IMR-90 (cell line): ENCODE measurements around the gene DUS1L. TPM values are rescaled to one million over a fixed set of nuclear protein-coding genes. Genes with fewer than 3 reads are reported as not detected.

Experiments
- ATAC-seq: fragments of 200-7000 bp; cut with Tn5 transposase; 2 replicates; pipeline ENCODE4 v1.9.1; 2020; ENCODE audit warnings: low read depth, mild to moderate bottlenecking, moderate library complexity
- BruUV-seq: library from RNA; stranded (reverse); fragments of 400-500 nt; replicated peaks from 2 replicates; lab custom pipeline; 2021; lab: Mats Ljungman, UMichigan
- CTCF ChIA-PET: fragments of 300-600 bp; formaldehyde crosslinking; extraction: SDS; loops from one replicate; lab custom pipeline; 2021; ENCODE audit warnings: antibody characterized with exemption; lab: Yijun Ruan, JAX
- POLR2A ChIA-PET: fragments of 300-600 bp; sonication (Branson Sonifier 250); formaldehyde crosslinking; loops from one replicate; lab custom pipeline; 2022; ENCODE audit warnings: antibody characterized with exemption; ENCODE audit not compliant: unreplicated experiment; lab: Charles Lee
- DNase-seq: peaks from one replicate; pipeline ENCODE4 v3.0.0; 2013
- H2AFZ ChIP-seq: replicated peaks from 2 replicates; pipeline ENCODE3; 2013; ENCODE audit warnings: low read length, mild to moderate bottlenecking; ENCODE audit not compliant: poor library complexity
- H2AK5ac ChIP-seq: 2 replicates; pipeline ENCODE4 v1.6.1; 2013; ENCODE audit warnings: low read depth, low read length, inconsistent platforms
- H2AK9ac ChIP-seq: replicated peaks from 2 replicates; pipeline ENCODE3; 2013; ENCODE audit warnings: mild to moderate bottlenecking, low read depth, low read length, moderate library complexity; ENCODE audit not compliant: poor library complexity
- H2BK120ac ChIP-seq: 2 replicates; pipeline ENCODE4 v1.6.1; 2013; ENCODE audit warnings: low read depth, low read length, inconsistent platforms
- H2BK15ac ChIP-seq: 3 replicates; pipeline ENCODE4 v1.6.1; 2013; ENCODE audit warnings: low read depth, low read length, inconsistent platforms
- H2BK20ac ChIP-seq: 2 replicates; pipeline ENCODE4 v1.6.1; 2013; ENCODE audit warnings: low read depth, mild to moderate bottlenecking, inconsistent platforms, low read length, moderate library complexity
- H2BK5ac ChIP-seq: 2 replicates; pipeline ENCODE4 v1.6.1; 2013; ENCODE audit warnings: mild to moderate bottlenecking, low read depth, low read length, inconsistent platforms; ENCODE audit not compliant: poor library complexity, severe bottlenecking
- H3K14ac ChIP-seq: replicated peaks from 2 replicates; pipeline ENCODE4 v1.6.1; 2013; ENCODE audit warnings: low read depth, low read length, inconsistent platforms
- H3K18ac ChIP-seq: 2 replicates; pipeline ENCODE4 v1.6.1; 2013; ENCODE audit warnings: low read depth, low read length, control low read depth
- H3K23ac ChIP-seq: 2 replicates; pipeline ENCODE4 v1.6.1; 2013; ENCODE audit warnings: low read depth, low read length, inconsistent platforms
- H3K27ac ChIP-seq: 2 replicates; pipeline ENCODE4 v1.5.1; 2013; ENCODE audit warnings: mild to moderate bottlenecking, control low read depth, low read length; ENCODE audit not compliant: insufficient read depth
- H3K27me3 ChIP-seq: 2 replicates; pipeline ENCODE4 v1.6.1; 2013; ENCODE audit warnings: low read length; ENCODE audit not compliant: control insufficient read depth, insufficient read depth
- H3K36me3 ChIP-seq: 2 replicates; pipeline ENCODE4 v1.6.1; 2013; ENCODE audit warnings: low read length, mixed read lengths; ENCODE audit not compliant: control insufficient read depth, insufficient read depth
- H3K4ac ChIP-seq: 2 replicates; pipeline ENCODE4 v1.6.1; 2013; ENCODE audit warnings: low read depth, low read length, inconsistent platforms
- H3K4me1 ChIP-seq: 2 replicates; pipeline ENCODE4 v1.6.1; 2013; ENCODE audit warnings: low read length, mixed read lengths; ENCODE audit not compliant: control insufficient read depth, insufficient read depth
- H3K4me2 ChIP-seq: 2 replicates; pipeline ENCODE4 v1.6.1; 2013; ENCODE audit warnings: low read depth, mild to moderate bottlenecking, control low read depth, low read length, moderate library complexity
- H3K4me3 ChIP-seq: 2 replicates; pipeline ENCODE4 v1.5.1; 2013; ENCODE audit warnings: low read depth, mild to moderate bottlenecking, control low read depth, low read length, moderate library complexity; ENCODE audit not compliant: insufficient read depth
- H3K56ac ChIP-seq: 2 replicates; pipeline ENCODE4 v1.6.1; 2013; ENCODE audit warnings: low read length, inconsistent platforms; ENCODE audit not compliant: insufficient read depth; ENCODE audit errors: extremely low read depth
- H3K79me1 ChIP-seq, 2 experiments: 2 replicates each; pipeline ENCODE4 v1.6.1; 2013; ENCODE audit warnings: low read length in 2 of 2, inconsistent platforms in 1 of 2, low read depth in 1 of 2
- H3K9ac ChIP-seq: 2 replicates; pipeline ENCODE4 v1.6.1; 2013; ENCODE audit warnings: low read depth, low read length, control low read depth
- H3K9me1 ChIP-seq: 2 replicates; pipeline ENCODE4 v1.6.1; 2013; ENCODE audit warnings: low read length, inconsistent platforms; ENCODE audit not compliant: insufficient read depth
- H3K9me3 ChIP-seq: 2 replicates; pipeline ENCODE4 v1.6.1; 2013; ENCODE audit warnings: low read length; ENCODE audit not compliant: control insufficient read depth, insufficient read depth
- H4K20me1 ChIP-seq: 2 replicates; pipeline ENCODE4 v1.6.1; 2013; ENCODE audit warnings: low read length, inconsistent platforms; ENCODE audit not compliant: insufficient read depth
- H4K5ac ChIP-seq: 2 replicates; pipeline ENCODE4 v1.6.1; 2013; ENCODE audit warnings: mild to moderate bottlenecking, low read depth, low read length, control low read depth
- H4K8ac ChIP-seq, 2 experiments: 2 replicates each; pipeline ENCODE4 v1.6.1; 2013; ENCODE audit warnings: low read depth in 2 of 2, low read length in 2 of 2, control low read depth in 1 of 2, inconsistent platforms in 1 of 2
- H4K91ac ChIP-seq: 2 replicates; pipeline ENCODE4 v1.6.1; 2013; ENCODE audit warnings: low read depth, low read length, inconsistent platforms; ENCODE audit not compliant: insufficient read depth
- CEBPB ChIP-seq: IDR thresholded peaks from 2 replicates; pipeline ENCODE4 v1.6.1; 2012; ENCODE audit warnings: low read depth, low read length, improper control_type of control experiment
- CHD1 ChIP-seq: IDR thresholded peaks from 2 replicates; pipeline ENCODE4 v1.6.1; 2012; ENCODE audit warnings: low read depth, low read length, improper control_type of control experiment
- ELK1 ChIP-seq: fragments of 150-350 bp; IDR thresholded peaks from 2 replicates; pipeline ENCODE4 v1.6.1; 2016; ENCODE audit warnings: low read depth, mild to moderate bottlenecking, low read length, moderate library complexity, borderline replicate concordance
- MAFK ChIP-seq: IDR thresholded peaks from 2 replicates; pipeline ENCODE4 v1.6.1; 2012; ENCODE audit warnings: low read depth, low read length, improper control_type of control experiment
- MAZ ChIP-seq: IDR thresholded peaks from 2 replicates; pipeline ENCODE4 v1.6.1; 2012; ENCODE audit warnings: low read depth, mild to moderate bottlenecking, low read length, improper control_type of control experiment, moderate library complexity, borderline replicate concordance
- NFE2L2 ChIP-seq: fragments of 150-350 bp; IDR thresholded peaks from 2 replicates; pipeline ENCODE4 v1.6.1; 2016; ENCODE audit warnings: low read depth, mild to moderate bottlenecking, low read length
- POLR2A ChIP-seq: IDR thresholded peaks from 2 replicates; pipeline ENCODE4 v1.6.1; 2012; ENCODE audit warnings: mild to moderate bottlenecking, low read depth, low read length
- RCOR1 ChIP-seq: IDR thresholded peaks from 2 replicates; pipeline ENCODE4 v1.6.1; 2012; ENCODE audit warnings: mild to moderate bottlenecking, low read length, improper control_type of control experiment; ENCODE audit not compliant: insufficient replicate concordance
- RFX5 ChIP-seq: IDR thresholded peaks from 2 replicates; pipeline ENCODE4 v1.8.0; 2012; ENCODE audit warnings: low read depth, mild to moderate bottlenecking, low read length, moderate library complexity
- SMC3 ChIP-seq: fragments of 150-350 bp; IDR thresholded peaks from 2 replicates; pipeline ENCODE4 v1.6.1; 2016; ENCODE audit warnings: low read depth, mild to moderate bottlenecking, antibody characterized with exemption, low read length, moderate library complexity
- WGBS, 2 experiments: methylation state at CpG; one replicate each; pipeline versions ENCODE4 v1.1.5 to v1.1.7; 2013; ENCODE audit warnings: missing lambda C conversion rate in 2 of 2; ENCODE audit not compliant: insufficient read length in 1 of 2; ENCODE audit errors: extremely low coverage in 2 of 2; 5-methylcytosine and 5-hydroxymethylcytosine counted together
- dilution Hi-C: fragments of 300-500 bp; cut with HindIII; formaldehyde crosslinking; loops from one replicate; pipeline ENCODE4 v1.14.3; 2018; ENCODE audit warnings: low sequenced_read_pairs; ENCODE audit not compliant: unreplicated experiment
- in situ Hi-C: fragments of 300-500 bp; cut with MboI; formaldehyde crosslinking; loops from 3 replicates; pipeline ENCODE4 v1.14.3; 2019; ENCODE audit warnings: low sequenced_read_pairs, inconsistent platforms, mixed read lengths
- intact Hi-C: fragments of 100-400 bp; cut with micrococcal nuclease; formaldehyde crosslinking; loops from 2 replicates; pipeline ENCODE4 v1.10.0; 2022
- polyA plus RNA-seq, 3 experiments: library from polyadenylated mRNA; depleted of rRNA; stranded (reverse); fragments of >200 nt; gene quantifications; 2 replicates each; pipeline ENCODE4 v1.2.3, GENCODE V29; 2012; ENCODE audit warnings: low replicate concordance in 1 of 3
- total RNA-seq: library from RNA; depleted of rRNA; stranded (reverse); fragments of >200 nt; gene quantifications from 2 replicates; pipeline ENCODE4 v1.2.3, GENCODE V29; 2012

The DUS1L gene
- total and polyA plus RNA-seq, 2 of the 4 experiments (the other 2 are of a cell fraction) = 29.0 to 76.9 TPM

- Histone ChIP-seq H3K4me3 (peak overlapping the region; percentile 72), H3K18ac (peak overlapping the region; percentile 46; the same call in 1 of the 2 replicates), H2AFZ (peak overlapping the region; percentile 99), H3K79me1 (peaks cover 0 to 45% of the 10 kb centered on the region in 2 experiments; a peak in 3 of 4 replicates), H3K9ac (peak overlapping the region; percentile 62), H3K27me3 (no peaks in the 10 kb centered on the region), H4K20me1 (peaks cover 26% of the 10 kb centered on the region), H2AK5ac (peak overlapping the region; percentile 94), H4K91ac (peak overlapping the region; percentile 84), H3K4me2 (peak overlapping the region; percentile 83), H2BK120ac (peak overlapping the region; percentile 74), H3K23ac (peak overlapping the region; percentile 78), H2BK5ac (peak overlapping the region; percentile 88), H3K9me1 (peaks cover 5% of the 10 kb centered on the region; the same call in 1 of the 2 replicates), H4K5ac (peak overlapping the region; percentile 93), H3K9me3 (no peaks in the 10 kb centered on the region), H3K4ac (peak overlapping the region; percentile 95), H2BK15ac (peak overlapping the region; percentile 41; the same call in 1 of the 3 replicates), H3K27ac (peak overlapping the region; percentile 94), H3K14ac (peak overlapping the region; percentile 79), H3K56ac (0 out of 2 replicates have a peak overlapping the region, but pooled peaks have one; percentile 21), H3K36me3 (peaks cover 13% of the 10 kb centered on the region), H2AK9ac (peak overlapping the region; percentile 99), H3K4me1 (peaks cover 13% of the 10 kb centered on the region), H2BK20ac (0 out of 2 replicates have a peak overlapping the region, but pooled peaks have one; percentile 1), H4K8ac (peak overlapping the region; percentile 92 to 97)
- TF ChIP-seq CHD1 (no peak), SMC3 (no peak), NFE2L2 (no peak), MAZ (0 out of 2 replicates have a peak, but pooled peaks have one; percentile 14), ELK1 (no peak), RCOR1 (no peak), MAFK (no peak), CEBPB (no peak), POLR2A (peak; percentile 35; the same call in 1 of the 2 replicates), RFX5 (no peak)
- ATAC-seq = no peak; the same call in 1 of the 2 replicates
- in situ Hi-C loops = no loop called here
- dilution Hi-C loops = no loop called here
- CTCF ChIA-PET = interaction anchor here (0.7 kb wide), 1 partner anchor 69 kb away, joined by 3 read pairs; no protein-coding TSS in a partner anchor
- WGBS, 2 experiments = 23% methylated on average over 45 of the region's 80 CpGs; no CpG with 5 or more reads in 1 of the 2 experiments
- POLR2A ChIA-PET = interaction anchor here (0.6 to 1.5 kb wide), 2 partner anchors 61 to 219 kb away, joined by 4 to 5 read pairs; partner anchors contain the start of gene DCXR
- no peak for DNase-seq
- BruUV-seq = no TSS peak
- intact Hi-C loops = loop anchor here (1.0 to 2.0 kb wide), 3 partner anchors 55 to 68 kb away; partner anchors contain the start of genes DCXR and RAC3
Measured at GRCh38 chr17:82098939-82099763, 33.5 kb upstream of the DUS1L start.
